ENCODE results near the gene CA10. TPM values are rescaled to one million over a fixed set of nuclear protein-coding genes. Genes with fewer than 3 reads are reported as not detected.

CA10 gene
- total RNA-seq, 2 donors from 2014 or later, result 0.91 TPM; not detected in 1

GRCh38 chr17:51909971-51910370 is 248.5 kb downstream of the CA10 start:
- 51% methylated on average over 3 of the region's 3 CpGs for WGBS
- H3K27ac ChIP-seq, result no peak overlapping the region
- intact Hi-C loops (cut with DNase I), result no loop called here

GRCh38 chr17:51908841-51909537 is 249.5 kb downstream of the CA10 start:
- TF ChIP-seq POLR2A (IDR thresholded peaks at IDR 0.05) (no peak), CTCF (IDR thresholded peaks at IDR 0.05) (no peak)
- Histone ChIP-seq H3K36me3 (no peaks in the 10 kb centered on the region), H3K9me3 (no peaks in the 10 kb centered on the region), H3K4me1 (replicated peaks) (no peaks in the 10 kb centered on the region), H3K27ac (no peak overlapping the region), H3K4me3 (no peak overlapping the region), H3K27me3 (replicated peaks; ENCODE audit: insufficient read depth) (no peaks in the 10 kb centered on the region)
- 76% methylated on average over 7 of the region's 7 CpGs for WGBS
- DNase-seq (ENCODE audit: low spot score), result no peak
- intact Hi-C loops (cut with DNase I), result no loop called here

More at GRCh38 chr17:51909971-51910370, 248.5 kb downstream of the CA10 start:
- H3K36me3 ChIP-seq, result no peaks in the 10 kb centered on the region
- TF ChIP-seq POLR2A (IDR thresholded peaks at IDR 0.05) (no peak), POLR2AphosphoS5 (IDR thresholded peaks at IDR 0.05) (no peak), CTCF (IDR thresholded peaks at IDR 0.05) (no peak)
- no peaks in the 10 kb centered on the region for H3K9me3 ChIP-seq
- H3K27me3 ChIP-seq (replicated peaks; ENCODE audit: insufficient read depth), result no peaks in the 10 kb centered on the region
- DNase-seq (ENCODE audit: low spot score), result no peak
- no peaks in the 10 kb centered on the region for H3K4me1 ChIP-seq (replicated peaks)
- H3K4me3 ChIP-seq, result no peak overlapping the region

- Histone ChIP-seq H3K4me1 (replicated peaks) (no peaks in the 10 kb centered on the region), H3K27me3 (replicated peaks; ENCODE audit: insufficient read depth) (no peaks in the 10 kb centered on the region), H3K4me3 (no peak overlapping the region), H3K9me3 (no peaks in the 10 kb centered on the region), H3K36me3 (no peaks in the 10 kb centered on the region), H3K27ac (no peak overlapping the region)
- no peak for DNase-seq (ENCODE audit: low spot score)
- TF ChIP-seq CTCF (IDR thresholded peaks at IDR 0.05) (no peak), POLR2AphosphoS5 (IDR thresholded peaks at IDR 0.05) (no peak), POLR2A (IDR thresholded peaks at IDR 0.05) (no peak)
- 96% methylated on average over 2 of the region's 2 CpGs for WGBS
- intact Hi-C loops (cut with DNase I), result no loop called here
Observed at GRCh38 chr17:51907041-51907440, 251.5 kb downstream of the CA10 start.

- Histone ChIP-seq H3K9me3 (no peaks in the 10 kb centered on the region), H3K27me3 (replicated peaks; ENCODE audit: insufficient read depth) (no peaks in the 10 kb centered on the region), H3K4me3 (no peak overlapping the region), H3K27ac (no peak overlapping the region), H3K36me3 (no peaks in the 10 kb centered on the region), H3K4me1 (replicated peaks) (no peaks in the 10 kb centered on the region)
- TF ChIP-seq POLR2AphosphoS5 (IDR thresholded peaks at IDR 0.05), result no peak
- no peak for TF ChIP-seq POLR2A (IDR thresholded peaks at IDR 0.05)
- TF ChIP-seq CTCF (IDR thresholded peaks at IDR 0.05), result no peak
- DNase-seq (ENCODE audit: low spot score), result no peak
- intact Hi-C loops (cut with DNase I), result no loop called here
- WGBS, result 87% methylated on average over 3 of the region's 3 CpGs
Observed at GRCh38 chr17:51904379-51904778, 254.1 kb downstream of the CA10 start.

- Histone ChIP-seq H3K27me3 (replicated peaks; ENCODE audit: insufficient read depth) (no peaks in the 10 kb centered on the region), H3K4me3 (no peak overlapping the region), H3K9me3 (no peaks in the 10 kb centered on the region), H3K4me1 (replicated peaks) (no peaks in the 10 kb centered on the region), H3K36me3 (no peaks in the 10 kb centered on the region), H3K27ac (no peak overlapping the region)
- no peak for DNase-seq (ENCODE audit: low spot score)
- intact Hi-C loops (cut with DNase I), result no loop called here
- TF ChIP-seq CTCF (IDR thresholded peaks at IDR 0.05) (no peak), POLR2AphosphoS5 (IDR thresholded peaks at IDR 0.05) (no peak), POLR2A (IDR thresholded peaks at IDR 0.05) (no peak)
- WGBS, result 62% methylated on average over 1 of the region's 1 CpG
Observed at GRCh38 chr17:51901242-51901641, 257.3 kb downstream of the CA10 start.
